Esophagus squamous epithelium (tissue), 5 donors: Measurements from ENCODE around the gene SCRN1. TPM values are rescaled to one million over a fixed set of nuclear protein-coding genes. Genes with fewer than 3 reads are reported as not detected.

ENCODE experiments used
- DNase-seq: peaks from one replicate; lab custom pipeline; 2025; lab: John Stamatoyannopoulos, UW
- H3K27ac ChIP-seq, 4 donors: fragments of 200-600 bp; sonication (generic); one replicate each; pipeline ENCODE4 v1.5.1; 2016 to 2019; ENCODE audit warnings: mild to moderate bottlenecking in 1 of 4
- H3K27me3 ChIP-seq, 4 donors: fragments of 200-600 bp; sonication (generic); 1 replicate in 3 of 4; 2 replicates in 1 of 4; pipeline versions ENCODE4 v1.5.1 to v1.6.0; 2017 to 2021; ENCODE audit warnings: antibody characterized with exemption in 1 of 4
- H3K36me3 ChIP-seq, 3 donors: fragments of 200-600 bp; sonication (generic); one replicate each; pipeline ENCODE4 v1.5.1; 2016 to 2019
- H3K4me1 ChIP-seq, 3 donors: fragments of 200-600 bp; sonication (generic); one replicate each; pipeline ENCODE4 v1.5.1; 2017 to 2019
- H3K4me3 ChIP-seq, 4 donors: fragments of 200-600 bp; sonication (generic); 1 replicate in 3 of 4; 2 replicates in 1 of 4; pipeline ENCODE4 v1.5.1; 2016 to 2019; ENCODE audit warnings: mild to moderate bottlenecking in 2 of 4, moderate library complexity in 1 of 4
- H3K9me3 ChIP-seq, 3 donors: fragments of 200-600 bp; sonication (generic); one replicate each; pipeline ENCODE4 v1.5.1; 2016 to 2019
- CTCF ChIP-seq, 6 experiments: fragments of 450-650 bp in 4 of 6; fragments of 200-600 bp in 2 of 6; sonication (generic) in 2 of 6; IDR thresholded peaks; one replicate each; pipeline ENCODE4 v1.5.1; 2016 to 2019; ENCODE audit warnings: antibody characterized with exemption in 6 of 6, mild to moderate bottlenecking in 4 of 6, moderate library complexity in 4 of 6
- POLR2A ChIP-seq, 4 donors: fragments of 450-650 bp; IDR thresholded peaks; one replicate each; pipeline ENCODE4 v1.6.1; 2017; ENCODE audit warnings: antibody characterized with exemption in 4 of 4, mild to moderate bottlenecking in 4 of 4, moderate library complexity in 3 of 4
- whole genome bisulfite sequencing, 2 donors: methylation state at CpG; one replicate each; pipeline ENCODE4 v1.1.5; 2018; 5-methylcytosine and 5-hydroxymethylcytosine counted together
- intact Hi-C: fragments of 100-400 bp; cut with DNase I; formaldehyde crosslinking; loops from one replicate; pipeline ENCODE4 v1.15.0; 2022
- total RNA-seq, 4 donors: library from RNA; depleted of rRNA; stranded (reverse); fragments of >200 nt; gene quantifications; one replicate each; pipeline ENCODE4 v1.1.0, GENCODE V29; 2016
- donor health status: DM: yes; HTN: yes; CAD: no.

Gene SCRN1
- total RNA-seq, 4 donors from 2014 or later = 6.3 to 27.8 (median 20.5) TPM

GRCh38 chr7:29996321-29996720 lies 6.7 kb upstream of the SCRN1 start:
- TF ChIP-seq POLR2A (IDR thresholded peaks at IDR 0.05) = no peak
- TF ChIP-seq CTCF (IDR thresholded peaks at IDR 0.05) = no peak
- peaks cover 0 to 20% (median 16%) of the 10 kb centered on the region in 3 donors for H3K9me3 ChIP-seq
- H3K4me3 ChIP-seq = no peak overlapping the region
- H3K27me3 ChIP-seq = no peaks in the 10 kb centered on the region
- H3K27ac ChIP-seq = no peak overlapping the region
- H3K4me1 ChIP-seq = peaks cover 0 to 8% (median 0%) of the 10 kb centered on the region in 3 donors
- no peak for DNase-seq
- no peaks in the 10 kb centered on the region for H3K36me3 ChIP-seq
- intact Hi-C loops = no loop called here

DNA sequence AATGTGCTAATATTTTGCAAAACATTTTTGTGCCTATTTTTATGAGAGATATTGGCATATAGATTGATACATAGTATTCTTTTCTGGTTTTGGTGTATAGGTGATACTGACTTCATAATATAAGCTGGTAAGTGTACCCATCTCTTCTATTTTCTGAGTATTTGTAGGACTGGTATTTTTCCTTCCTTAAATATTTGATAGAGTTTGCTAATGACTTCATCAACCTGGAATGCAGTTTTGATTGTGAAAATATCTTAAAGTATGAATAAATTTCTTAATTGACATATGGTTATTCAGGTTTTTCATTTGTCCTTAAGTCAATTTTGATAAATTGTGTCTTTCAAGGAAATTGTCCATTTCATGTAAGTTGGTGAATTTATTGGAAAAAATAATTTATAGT lies 6.1 kb upstream of the SCRN1 start:
- Histone ChIP-seq H3K4me3 (no peak overlapping the region), H3K9me3 (peaks cover 0 to 20% (median 16%) of the 10 kb centered on the region in 3 donors), H3K27ac (no peak overlapping the region), H3K27me3 (no peaks in the 10 kb centered on the region), H3K36me3 (no peaks in the 10 kb centered on the region), H3K4me1 (peaks cover 0 to 3% (median 0%) of the 10 kb centered on the region in 3 donors)
- no peak for DNase-seq
- intact Hi-C loops = no loop called here
- no peak for TF ChIP-seq CTCF (IDR thresholded peaks at IDR 0.05)
- TF ChIP-seq POLR2A (IDR thresholded peaks at IDR 0.05) = no peak

DNA sequence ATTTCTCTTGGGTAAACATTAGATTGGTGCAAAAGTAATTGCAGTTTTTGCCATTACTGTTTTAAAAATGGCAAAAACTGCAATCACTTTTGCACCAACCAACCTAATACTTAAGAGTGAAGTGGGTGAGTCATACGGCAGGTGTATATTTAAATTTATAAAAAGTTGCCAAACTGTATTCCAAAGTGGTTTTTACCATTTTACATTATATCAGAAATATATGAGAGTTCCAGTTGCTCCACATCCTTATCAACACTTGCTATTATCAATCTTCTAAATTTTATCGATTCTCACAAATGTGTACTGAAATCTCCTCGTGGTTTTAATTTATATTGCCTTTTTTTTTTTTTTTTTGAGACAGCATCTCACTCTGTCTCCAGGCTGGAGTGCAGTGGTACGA lies 3.5 kb upstream of the SCRN1 start:
- Histone ChIP-seq H3K27ac (no peak overlapping the region), H3K36me3 (no peaks in the 10 kb centered on the region), H3K27me3 (peaks cover 0 to 17% (median 0%) of the 10 kb centered on the region in 4 donors), H3K9me3 (peaks cover 0 to 20% (median 16%) of the 10 kb centered on the region in 3 donors), H3K4me3 (no peak overlapping the region), H3K4me1 (peaks cover 3 to 18% (median 8%) of the 10 kb centered on the region in 3 donors)
- 87 to 90% methylated on average over 4 of the region's 4 CpGs for WGBS, 2 donors
- intact Hi-C loops = no loop called here
- TF ChIP-seq CTCF (IDR thresholded peaks at IDR 0.05) (no peak), POLR2A (IDR thresholded peaks at IDR 0.05) (no peak)
- DNase-seq = no peak

- Histone ChIP-seq H3K4me3 (no peak overlapping the region), H3K36me3 (no peaks in the 10 kb centered on the region), H3K4me1 (peaks cover 12 to 30% (median 13%) of the 10 kb centered on the region in 3 donors), H3K9me3 (peaks cover 0 to 20% (median 16%) of the 10 kb centered on the region in 3 donors), H3K27ac (no peak overlapping the region), H3K27me3 (peaks cover 0 to 18% (median 0%) of the 10 kb centered on the region in 4 donors)
- WGBS, 2 donors = 95 to 98% methylated on average over 3 to 5 of the region's 5 CpGs
- intact Hi-C loops = no loop called here
- DNase-seq = no peak
- no peak for TF ChIP-seq POLR2A (IDR thresholded peaks at IDR 0.05)
- TF ChIP-seq CTCF (IDR thresholded peaks at IDR 0.05) = no peak
Observed at GRCh38 chr7:29991937-29992336, 2.3 kb upstream of the SCRN1 start.

- no peak for DNase-seq
- TF ChIP-seq CTCF (IDR thresholded peaks at IDR 0.05) (no peak), POLR2A (IDR thresholded peaks at IDR 0.05) (no peak)
Observed at GRCh38 chr7:29990931-29991330, 1.3 kb upstream of the SCRN1 start.

More at GRCh38 chr7:29990931-29991330, 1.3 kb upstream of the SCRN1 start:
- 71 to 84% methylated on average over 4 of the region's 4 CpGs for WGBS, 2 donors
- Histone ChIP-seq H3K36me3 (no peaks in the 10 kb centered on the region), H3K4me3 (no peak overlapping the region), H3K27me3 (peaks cover 0 to 18% (median 0%) of the 10 kb centered on the region in 4 donors), H3K9me3 (peaks cover 0 to 13% (median 11%) of the 10 kb centered on the region in 3 donors), H3K4me1 (peaks cover 12 to 33% (median 13%) of the 10 kb centered on the region in 3 donors), H3K27ac (no peak overlapping the region)
- intact Hi-C loops = no loop called here
